Naive thymus-derived CD4-positive, alpha-beta T cell (primary cell): Measurements from ENCODE around the gene NOSIP. TPM values are rescaled to one million over a fixed set of nuclear protein-coding genes. Genes with fewer than 3 reads are reported as not detected.

ENCODE experiments used
- ATAC-seq: fragments of 150-1000 bp; cut with Tn5 transposase; 2 replicates; pipeline ENCODE4 v1.10.0; 2021; ENCODE audit warnings: mild to moderate bottlenecking, moderate library complexity
- CTCF ChIA-PET: fragments of 350-600 bp; sonication (Branson Sonifier 250); formaldehyde crosslinking; loops from one replicate; lab custom pipeline; 2021; ENCODE audit warnings: antibody characterized with exemption; lab: Charles Lee
- POLR2A ChIA-PET: fragments of 350-600 bp; sonication (Branson Sonifier 250); formaldehyde crosslinking; loops from one replicate; lab custom pipeline; 2021; ENCODE audit warnings: antibody characterized with exemption, inconsistent platforms; lab: Charles Lee
- DNase-seq, 9 donors: peaks; one replicate each; pipeline versions ENCODE4 v3.0.0 to v3.0.0-alpha.2; 2020 to 2022; ENCODE audit warnings: mixed read lengths in 1 of 9
- H3K27ac ChIP-seq: one replicate; pipeline ENCODE4 v1.7.0; 2013; ENCODE audit warnings: mild to moderate bottlenecking, low read depth, low read length, moderate library complexity
- H3K27me3 ChIP-seq, 2 donors: one replicate each; pipeline ENCODE4 v1.7.0; 2013; ENCODE audit warnings: low read length in 2 of 2, mild to moderate bottlenecking in 2 of 2, moderate library complexity in 2 of 2; ENCODE audit not compliant: control insufficient read depth in 2 of 2, insufficient read depth in 2 of 2
- H3K36me3 ChIP-seq, 3 experiments: 1 replicate in 2 of 3; 2 replicates in 1 of 3; pipeline ENCODE4 v1.7.0; 2013; ENCODE audit warnings: low read length in 3 of 3, mild to moderate bottlenecking in 3 of 3, moderate library complexity in 1 of 3; ENCODE audit not compliant: insufficient read depth in 3 of 3, control insufficient read depth in 2 of 3
- H3K4me1 ChIP-seq, 2 donors: one replicate each; pipeline ENCODE4 v1.7.0; 2013; ENCODE audit warnings: low read length in 2 of 2, mild to moderate bottlenecking in 2 of 2, moderate library complexity in 1 of 2; ENCODE audit not compliant: control insufficient read depth in 2 of 2, insufficient read depth in 2 of 2
- H3K4me3 ChIP-seq: 2 replicates; pipeline ENCODE4 v1.7.0; 2013; ENCODE audit warnings: mild to moderate bottlenecking, low read length
- H3K9me3 ChIP-seq, 3 experiments: 1 replicate in 2 of 3; 2 replicates in 1 of 3; pipeline ENCODE4 v1.7.0; 2013; ENCODE audit warnings: low read length in 3 of 3; ENCODE audit not compliant: control insufficient read depth in 2 of 3
- H3K27ac Mint-ChIP-seq, 9 donors: one replicate each; pipeline ENCODE4 v1.8.0; 2020 to 2022; ENCODE audit warnings: mixed read lengths in 9 of 9, mild to moderate bottlenecking in 8 of 9, moderate library complexity in 5 of 9, inconsistent platforms in 2 of 9
- H3K27me3 Mint-ChIP-seq, 5 donors: one replicate each; pipeline ENCODE4 v1.8.0; 2021 to 2022; ENCODE audit warnings: mixed read lengths in 5 of 5, mild to moderate bottlenecking in 1 of 5
- H3K36me3 Mint-ChIP-seq, 5 donors: one replicate each; pipeline ENCODE4 v1.8.0; 2020 to 2022; ENCODE audit warnings: mixed read lengths in 5 of 5, mild to moderate bottlenecking in 3 of 5, inconsistent platforms in 1 of 5
- H3K4me1 Mint-ChIP-seq, 7 donors: one replicate each; pipeline ENCODE4 v1.8.0; 2020 to 2022; ENCODE audit warnings: mixed read lengths in 7 of 7, mild to moderate bottlenecking in 3 of 7, inconsistent platforms in 1 of 7
- H3K4me3 Mint-ChIP-seq, 10 donors: one replicate each; pipeline ENCODE4 v1.8.0; 2020 to 2022; ENCODE audit warnings: mild to moderate bottlenecking in 10 of 10, mixed read lengths in 10 of 10, moderate library complexity in 6 of 10, inconsistent platforms in 2 of 10
- H3K9me3 Mint-ChIP-seq, 11 donors: one replicate each; pipeline ENCODE4 v1.8.0; 2020 to 2022; ENCODE audit warnings: mixed read lengths in 11 of 11, mild to moderate bottlenecking in 4 of 11, inconsistent platforms in 1 of 11, moderate library complexity in 1 of 11
- intact Hi-C, 2 donors: fragments of 100-400 bp; cut with micrococcal nuclease; formaldehyde crosslinking; loops; one replicate each; pipeline ENCODE4 v1.15.1; 2023
- polyA plus RNA-seq, 2 donors: library from polyadenylated mRNA; unstranded; fragments of 300-500 nt; fragmentation: Illumina TruSeq; gene quantifications; one replicate each; pipeline ENCODE4 v1.2.3, GENCODE V29; 2021
- total RNA-seq, 6 experiments: library from RNA in 5 of 6; stranded (reverse) in 5 of 6; gene quantifications; 1 replicate in 5 of 6; 2 replicates in 1 of 6; pipeline ENCODE4 v1.2.3 and lab custom pipeline; 2021 to 2026

The NOSIP gene
- total and polyA plus RNA-seq, 7 experiments from 2014 or later: 222 to 1,232 (median 246) TPM

DNA sequence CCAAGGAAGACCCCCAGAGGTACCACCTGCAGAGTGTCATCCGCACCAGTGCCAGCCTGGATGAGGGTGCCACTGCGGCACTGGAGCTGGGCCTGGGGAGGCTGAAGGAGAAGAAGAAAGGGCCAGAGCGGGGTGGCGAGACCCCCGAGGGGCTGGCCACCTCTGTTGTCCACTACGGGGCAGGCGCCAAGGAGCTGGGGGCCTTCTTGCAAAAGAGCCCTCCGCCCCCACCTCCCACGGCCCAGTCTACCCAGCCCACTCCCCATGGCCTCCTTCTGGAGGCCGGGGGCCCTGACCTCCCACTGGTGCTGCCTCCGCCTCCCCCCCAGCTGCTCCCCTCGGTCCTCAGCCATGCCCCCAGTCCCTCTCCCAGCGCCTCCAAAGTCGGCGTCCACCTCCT is 16.1 kb upstream of the NOSIP start:
- Mint-ChIP-seq H3K36me3 (peaks cover 4 to 30% (median 13%) of the 10 kb centered on the region in 5 donors), H3K27me3 (no peaks in the 10 kb centered on the region), H3K4me1 (peaks cover 26 to 43% (median 29%) of the 10 kb centered on the region in 7 donors), H3K27ac (no peak overlapping the region), H3K4me3 (no peak overlapping the region), H3K9me3 (no peaks in the 10 kb centered on the region)
- ChIA-PET CTCF (no interaction called here), POLR2A (interaction anchor here (0.7 to 1.0 kb wide), 2 partner anchors 16 to 264 kb away, joined by 3 to 4 read pairs; partner anchors contain the start of gene NOSIP)
- ATAC-seq (no peak), DNase-seq (no peak)
- Histone ChIP-seq H3K36me3 (peaks cover 3 to 76% (median 8%) of the 10 kb centered on the region in 3 experiments), H3K9me3 (no peaks in the 10 kb centered on the region), H3K27me3 (no peaks in the 10 kb centered on the region), H3K4me1 (peaks cover 10 to 18% of the 10 kb centered on the region in 2 donors), H3K4me3 (no peak overlapping the region), H3K27ac (no peak overlapping the region)
- intact Hi-C loops: no loop called here

DNA sequence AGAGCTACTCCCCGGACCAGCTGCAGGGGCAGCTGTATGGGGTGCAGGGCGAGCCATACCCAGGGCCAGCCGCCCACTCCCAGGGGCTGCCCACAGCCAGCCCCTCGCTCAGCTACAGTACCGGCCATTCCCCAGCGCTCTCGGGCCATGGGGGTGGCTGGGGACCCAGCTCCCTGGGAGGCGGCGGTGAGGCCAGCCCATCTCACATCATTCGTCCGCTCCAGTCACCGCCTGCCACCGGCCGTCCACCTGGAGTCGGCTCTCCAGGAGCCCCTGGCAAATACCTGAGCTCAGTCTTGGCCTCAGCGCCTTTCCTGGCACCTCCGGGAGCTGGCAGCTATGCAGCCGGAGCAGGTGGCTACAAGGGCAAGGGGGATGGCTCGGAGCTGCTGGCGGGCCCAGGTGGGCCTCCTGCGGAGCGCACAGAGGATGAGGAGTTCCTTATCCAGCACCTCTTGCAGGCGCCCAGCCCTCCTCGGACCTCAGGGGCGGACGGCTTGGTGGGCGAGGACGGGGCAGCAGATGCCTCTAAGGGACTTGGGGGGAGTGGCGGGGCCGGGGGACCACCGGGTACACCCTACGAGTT is 15.6 kb upstream of the NOSIP start:
- no peak overlapping the region for H3K4me3 ChIP-seq
- H3K9me3 ChIP-seq: no peaks in the 10 kb centered on the region
- DNase-seq: no peak
- H3K9me3 Mint-ChIP-seq: no peaks in the 10 kb centered on the region
- no peak overlapping the region for H3K4me3 Mint-ChIP-seq
- H3K27ac ChIP-seq: no peak overlapping the region
- no peak overlapping the region for H3K27ac Mint-ChIP-seq
- CTCF ChIA-PET: no interaction called here
- peaks cover 10 to 18% of the 10 kb centered on the region in 2 donors for H3K4me1 ChIP-seq
- no peak for ATAC-seq
- peaks cover 3 to 71% (median 8%) of the 10 kb centered on the region in 3 experiments for H3K36me3 ChIP-seq
- intact Hi-C loops: no loop called here
- no peaks in the 10 kb centered on the region for H3K27me3 Mint-ChIP-seq
- peaks cover 24 to 39% (median 26%) of the 10 kb centered on the region in 7 donors for H3K4me1 Mint-ChIP-seq
- no peaks in the 10 kb centered on the region for H3K27me3 ChIP-seq
- peaks cover 1 to 28% (median 10%) of the 10 kb centered on the region in 5 donors for H3K36me3 Mint-ChIP-seq
- POLR2A ChIA-PET: interaction anchor here (0.7 to 1.0 kb wide), 2 partner anchors 15 to 265 kb away, joined by 3 to 4 read pairs; partner anchors contain the start of gene NOSIP

GRCh38 chr19:49594993-49595818 is 14.8 kb upstream of the NOSIP start:
- ChIA-PET POLR2A (interaction anchor here (1.0 to 2.5 kb wide), 2 partner anchors 15 kb away, joined by 3 to 15 read pairs; partner anchors contain the start of genes NOSIP and PRRG2), CTCF (no interaction called here)
- intact Hi-C loops: loop anchor here (5.0 kb wide), 5 partner anchors 222 to 1268 kb away; partner anchors contain the start of genes MED25 (in 2 of the 2), AKT1S1 (in 1 of the 2), C19orf73 (in 1 of the 2) and EMP3 (in 1 of the 2)
- Histone ChIP-seq H3K4me3 (no peak overlapping the region), H3K27ac (no peak overlapping the region), H3K4me1 (peaks cover 10 to 18% of the 10 kb centered on the region in 2 donors), H3K27me3 (no peaks in the 10 kb centered on the region), H3K36me3 (peaks cover 3 to 70% (median 8%) of the 10 kb centered on the region in 3 experiments), H3K9me3 (no peaks in the 10 kb centered on the region)
- Mint-ChIP-seq H3K4me1 (peaks cover 21 to 36% (median 27%) of the 10 kb centered on the region in 7 donors), H3K27ac (no peak overlapping the region), H3K9me3 (no peaks in the 10 kb centered on the region), H3K27me3 (no peaks in the 10 kb centered on the region), H3K4me3 (peak overlapping the region in 1 of 10 donors; percentile 92), H3K36me3 (peaks cover 0 to 26% (median 9%) of the 10 kb centered on the region in 5 donors)
- ATAC-seq (no peak), DNase-seq (no peak)

- peak overlapping the region; percentile 59 for H3K27ac ChIP-seq
- no peaks in the 10 kb centered on the region for H3K27me3 ChIP-seq
- peaks cover 24 to 36% (median 26%) of the 10 kb centered on the region in 7 donors for H3K4me1 Mint-ChIP-seq
- H3K36me3 ChIP-seq: peaks cover 3 to 62% (median 8%) of the 10 kb centered on the region in 3 experiments
- H3K4me3 Mint-ChIP-seq: peak overlapping the region; percentile 85 to 95 (median 92)
- no peaks in the 10 kb centered on the region for H3K9me3 Mint-ChIP-seq
- H3K4me1 ChIP-seq: peaks cover 14 to 18% of the 10 kb centered on the region in 2 donors
- H3K36me3 Mint-ChIP-seq: peaks cover 0 to 22% (median 9%) of the 10 kb centered on the region in 5 donors
- ChIA-PET CTCF (no interaction called here), POLR2A (interaction anchor here (0.7 to 2.5 kb wide), 5 partner anchors 14 to 142 kb away, joined by 3 to 19 read pairs (median 5); partner anchors contain the start of genes ALDH16A1, NOSIP, PIH1D1 and PRRG2)
- H3K9me3 ChIP-seq: no peaks in the 10 kb centered on the region
- intact Hi-C loops: loop anchor here (5.0 kb wide), 5 partner anchors 223 to 1267 kb away; partner anchors contain the start of genes MED25 (in 2 of the 2), AKT1S1 (in 1 of the 2), C19orf73 (in 1 of the 2) and EMP3 (in 1 of the 2)
- ATAC-seq: no peak
- H3K27ac Mint-ChIP-seq: peak overlapping the region in 8 of 9 donors; percentile 82 to 95 (median 90)
- H3K4me3 ChIP-seq: no peak overlapping the region
- no peaks in the 10 kb centered on the region for H3K27me3 Mint-ChIP-seq
- DNase-seq: no peak
These were observed 14.0 kb upstream of the NOSIP start for GRCh38 chr19:49594157-49594992.

DNA sequence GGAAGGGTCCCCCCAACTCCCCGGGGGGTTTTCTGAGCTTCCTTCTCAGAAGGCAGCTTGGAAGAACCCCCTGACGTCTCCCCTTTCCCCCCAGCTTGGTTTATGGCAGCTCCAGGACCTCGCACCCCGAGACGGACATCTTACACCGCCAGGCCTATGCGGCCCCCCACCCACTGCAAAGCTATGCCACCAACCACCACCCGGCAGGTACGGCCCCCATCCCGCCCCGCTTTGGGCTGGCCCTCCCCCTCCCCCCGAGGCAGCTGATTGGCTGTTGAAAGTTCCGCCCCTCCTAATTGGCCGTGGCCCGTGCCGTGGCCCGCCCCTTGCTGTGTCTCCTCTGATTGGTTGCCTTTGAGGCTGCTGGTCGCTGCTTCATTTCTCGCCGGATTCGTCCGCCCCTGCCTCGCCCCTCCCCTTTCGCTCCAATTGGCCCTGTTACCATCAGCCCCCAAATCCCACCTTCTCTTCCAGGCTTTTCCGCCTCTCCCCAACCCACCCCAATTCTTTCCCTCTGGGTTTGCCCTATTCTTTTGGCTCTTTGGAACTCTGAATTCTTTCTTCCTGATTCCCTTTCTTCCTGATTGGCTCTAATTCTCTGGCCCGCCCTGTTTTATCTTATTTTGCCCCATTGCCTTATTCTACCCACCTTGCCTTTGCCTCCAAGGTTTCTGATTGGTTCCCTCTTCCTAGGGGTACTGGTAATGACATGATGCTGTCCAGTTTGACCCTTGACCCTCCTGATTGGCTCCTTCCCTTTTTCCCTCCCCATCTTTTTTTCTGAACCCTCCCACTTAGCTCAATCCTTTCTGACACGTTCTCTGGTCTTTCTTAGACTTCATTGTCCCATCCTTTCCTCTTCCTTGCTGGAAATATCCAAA is 13.1 kb upstream of the NOSIP start:
- no peaks in the 10 kb centered on the region for H3K9me3 Mint-ChIP-seq
- no peaks in the 10 kb centered on the region for H3K27me3 ChIP-seq
- peak overlapping the region; percentile 82 to 95 (median 93) for H3K27ac Mint-ChIP-seq
- peak; percentile 69 for ATAC-seq
- H3K4me3 ChIP-seq: peak overlapping the region; percentile 85
- ChIA-PET POLR2A (interaction anchor here (0.5 to 2.5 kb wide), 12 partner anchors 13 to 257 kb away, joined by 3 to 19 read pairs (median 4); partner anchors contain the start of genes ALDH16A1, BCL2L12, IRF3 and NOSIP), CTCF (interaction anchor here (0.6 to 1.1 kb wide), 4 partner anchors 34 to 84 kb away, joined by 3 to 4 read pairs (median 3); partner anchors contain the start of gene PRMT1)
- intact Hi-C loops: loop anchor here (5.0 kb wide), 5 partner anchors 224 to 1266 kb away; partner anchors contain the start of genes MED25 (in 2 of the 2), AKT1S1 (in 1 of the 2), C19orf73 (in 1 of the 2) and EMP3 (in 1 of the 2)
- peaks cover 0 to 5% (median 0%) of the 10 kb centered on the region in 5 donors for H3K27me3 Mint-ChIP-seq
- H3K27ac ChIP-seq: peak overlapping the region; percentile 86
- peaks cover 15 to 18% of the 10 kb centered on the region in 2 donors for H3K4me1 ChIP-seq
- peak overlapping the region; percentile 85 to 95 (median 92) for H3K4me3 Mint-ChIP-seq
- H3K36me3 ChIP-seq: peaks cover 3 to 53% (median 8%) of the 10 kb centered on the region in 3 experiments
- no peaks in the 10 kb centered on the region for H3K9me3 ChIP-seq
- peak; percentile 76 to 93 (median 90) for DNase-seq
- peaks cover 0 to 18% (median 8%) of the 10 kb centered on the region in 5 donors for H3K36me3 Mint-ChIP-seq
- peaks cover 25 to 37% (median 31%) of the 10 kb centered on the region in 7 donors for H3K4me1 Mint-ChIP-seq
